BLaER1 treated with 17β-estradiol and CSF1 and Interleukin-3, amounts not matched to agents 10 nM and 100 nM (cell line): ENCODE results near the gene GPR153.

Source experiments
- H3K27ac ChIP-seq, 11 experiments: shearing (Covaris generic); formaldehyde crosslinking; 2 replicates each; pipeline ENCODE4 v1.8.1; 2022
- H3K27me3 ChIP-seq, 11 experiments: shearing (Covaris generic); formaldehyde crosslinking; 2 replicates each; pipeline ENCODE4 v1.8.1; 2022
- H3K36me3 ChIP-seq, 11 experiments: shearing (Covaris generic); formaldehyde crosslinking; 2 replicates each; pipeline ENCODE4 v1.8.1; 2022
- H3K4me1 ChIP-seq, 10 experiments: shearing (Covaris generic); formaldehyde crosslinking; 2 replicates each; pipeline ENCODE4 v1.8.1; 2022
- H3K4me2 ChIP-seq, 11 experiments: shearing (Covaris generic); formaldehyde crosslinking; 2 replicates each; pipeline ENCODE4 v1.8.1; 2022
- H3K4me3 ChIP-seq, 10 experiments: shearing (Covaris generic); formaldehyde crosslinking; 2 replicates each; pipeline ENCODE4 v1.8.1; 2022
- H3K9ac ChIP-seq, 11 experiments: shearing (Covaris generic); formaldehyde crosslinking; 2 replicates each; pipeline ENCODE4 v1.8.1; 2022
- H3K9me3 ChIP-seq, 11 experiments: shearing (Covaris generic); formaldehyde crosslinking; replicated peaks in 1 of 11; 2 replicates each; pipeline ENCODE4 v1.8.1; 2022
- H4K20me1 ChIP-seq, 11 experiments: shearing (Covaris generic); formaldehyde crosslinking; 2 replicates each; pipeline ENCODE4 v1.8.1; 2022
- Cebpa-rat ChIP-seq, 11 experiments: shearing (Covaris generic); IDR thresholded peaks; 2 replicates each; pipeline ENCODE4 v1.8.1; 2022

The GPR153 gene

DNA sequence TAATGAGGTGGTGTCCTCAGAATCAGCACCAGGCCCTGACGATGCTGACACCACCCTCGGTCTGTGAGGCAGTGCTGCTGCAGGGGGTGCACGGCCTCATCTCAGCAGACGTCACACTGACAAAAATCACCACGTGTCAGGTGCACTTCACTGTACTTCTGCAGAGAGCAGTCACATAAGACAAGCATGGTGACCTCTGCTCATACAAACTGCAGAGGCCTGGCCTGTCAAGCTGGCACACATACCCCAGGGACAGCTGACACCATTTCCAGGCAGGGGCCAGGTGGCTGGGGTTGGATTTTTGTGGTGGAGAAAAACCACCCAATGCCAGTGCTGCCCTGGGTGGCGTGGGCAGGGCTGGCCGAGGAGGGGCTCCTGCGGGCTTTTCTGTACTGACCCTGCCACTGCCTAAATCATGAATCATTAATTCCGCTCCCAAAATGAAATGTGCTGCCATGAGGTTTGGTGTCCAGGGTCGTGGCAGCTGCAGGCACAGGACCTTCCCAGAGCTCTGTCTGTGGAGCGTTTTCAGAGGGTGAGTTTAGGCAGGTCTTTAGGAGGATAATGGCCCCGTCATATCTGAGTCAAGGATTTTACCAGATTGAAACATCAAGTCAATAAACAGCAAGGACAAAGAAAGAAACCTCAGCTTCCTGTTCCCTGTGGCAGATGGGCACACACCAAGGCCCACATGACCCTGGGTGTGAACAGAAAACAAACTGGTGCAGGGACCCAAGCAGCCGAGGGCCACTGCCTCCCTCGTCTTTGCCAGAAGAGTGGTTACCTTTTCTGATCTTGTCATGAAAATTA is 33.4 kb upstream of the GPR153 start:
- peak overlapping the region in 10 of 11 experiments; percentile 45 to 75 (median 67); a peak in 20 of 22 replicates for H3K27ac ChIP-seq
- H3K4me1 ChIP-seq = peaks cover 53 to 67% (median 66%) of the 10 kb centered on the region in 10 experiments
- no peaks in the 10 kb centered on the region for H3K9me3 ChIP-seq
- H3K4me3 ChIP-seq = 0 out of 20 replicates have a peak overlapping the region, but pooled peaks of 1 of the 10 experiments have one; percentile 21
- 0 out of 22 replicates have a peak, but pooled peaks cover 0 to 10% (median 0%) of the 10 kb centered on the region in 11 experiments for H4K20me1 ChIP-seq
- peak overlapping the region in 9 of 11 experiments; percentile 4 to 57 (median 52); a peak in 14 of 22 replicates for H3K9ac ChIP-seq
- H3K36me3 ChIP-seq = peaks cover 0 to 24% (median 9%) of the 10 kb centered on the region in 11 experiments; a peak in 10 of 22 replicates
- TF ChIP-seq Cebpa-rat (IDR thresholded peaks at IDR 0.05) = no peak
- H3K4me2 ChIP-seq = peak overlapping the region; percentile 80 to 95 (median 89)
- H3K27me3 ChIP-seq = no peaks in the 10 kb centered on the region

DNA sequence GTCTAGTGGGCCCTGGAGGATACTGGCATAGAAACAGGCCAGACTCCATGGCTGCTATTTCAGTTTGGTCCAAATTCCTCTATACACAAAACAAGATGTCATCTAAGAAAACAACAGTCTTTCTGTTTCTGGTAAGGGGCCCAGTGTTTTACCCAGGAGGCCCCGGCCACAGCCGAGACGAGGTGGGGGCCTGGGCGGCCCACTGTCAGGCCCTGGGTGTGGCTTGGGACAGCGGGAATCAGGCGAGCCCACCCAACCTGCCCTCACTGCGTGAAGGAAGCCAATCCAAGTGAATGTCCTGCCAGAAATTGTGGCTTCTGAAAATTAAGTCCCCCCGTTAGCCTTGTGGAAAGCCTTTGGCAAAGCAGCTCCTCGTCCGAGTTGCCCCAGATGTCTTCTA is 31.2 kb upstream of the GPR153 start:
- H3K4me3 ChIP-seq = no peak overlapping the region
- H3K4me1 ChIP-seq = peaks cover 72 to 89% (median 84%) of the 10 kb centered on the region in 10 experiments
- no peaks in the 10 kb centered on the region for H3K27me3 ChIP-seq
- H3K9me3 ChIP-seq = no peaks in the 10 kb centered on the region
- H3K9ac ChIP-seq = peak overlapping the region in 9 of 11 experiments; percentile 55 to 73 (median 70); a peak in 15 of 22 replicates
- H3K27ac ChIP-seq = peak overlapping the region; percentile 64 to 90 (median 80); a peak in 19 of 22 replicates
- peaks cover 0 to 10% (median 0%) of the 10 kb centered on the region in 11 experiments; a peak in 1 of 22 replicates for H4K20me1 ChIP-seq
- peaks cover 0 to 26% (median 9%) of the 10 kb centered on the region in 11 experiments; a peak in 9 of 22 replicates for H3K36me3 ChIP-seq
- no peak for TF ChIP-seq Cebpa-rat (IDR thresholded peaks at IDR 0.05)
- peak overlapping the region; percentile 82 to 95 (median 91) for H3K4me2 ChIP-seq

GRCh38 chr1:6288665-6289064 is 27.8 kb upstream of the GPR153 start:
- peaks cover 0 to 18% (median 7%) of the 10 kb centered on the region in 11 experiments; a peak in 10 of 22 replicates for H3K36me3 ChIP-seq

GRCh38 chr1:6288026-6288425 is 27.1 kb upstream of the GPR153 start:
- Histone ChIP-seq H3K4me2 (peak overlapping the region; percentile 68 to 95 (median 91); a peak in 21 of 22 replicates), H3K27ac (peak overlapping the region in 5 of 11 experiments; percentile 25 to 76 (median 40); a peak in 8 of 22 replicates), H3K9me3 (no peaks in the 10 kb centered on the region), H3K27me3 (no peaks in the 10 kb centered on the region), H3K36me3 (peaks cover 0 to 12% (median under 1%) of the 10 kb centered on the region in 11 experiments; a peak in 8 of 22 replicates), H3K4me3 (no peak overlapping the region), H3K9ac (0 out of 22 replicates have a peak overlapping the region, but pooled peaks of 3 of the 11 experiments have one; percentile 8 to 32 (median 25)), H3K4me1 (peaks cover 51 to 82% (median 59%) of the 10 kb centered on the region in 10 experiments), H4K20me1 (peaks cover 0 to 19% (median 0%) of the 10 kb centered on the region in 11 experiments; a peak in 5 of 22 replicates)
- no peak for TF ChIP-seq Cebpa-rat (IDR thresholded peaks at IDR 0.05)

More at GRCh38 chr1:6288665-6289064, 27.8 kb upstream of the GPR153 start:
- no peaks in the 10 kb centered on the region for H3K9me3 ChIP-seq
- H3K27ac ChIP-seq = peak overlapping the region in 7 of 11 experiments; percentile 12 to 76 (median 38); a peak in 10 of 22 replicates
- 0 out of 22 replicates have a peak overlapping the region, but pooled peaks of 3 of the 11 experiments have one; percentile 2 to 25 (median 8) for H3K9ac ChIP-seq
- peaks cover 56 to 88% (median 66%) of the 10 kb centered on the region in 10 experiments for H3K4me1 ChIP-seq
- H3K4me3 ChIP-seq = no peak overlapping the region
- H3K4me2 ChIP-seq = peak overlapping the region; percentile 68 to 95 (median 91)
- TF ChIP-seq Cebpa-rat (IDR thresholded peaks at IDR 0.05) = no peak
- no peaks in the 10 kb centered on the region for H3K27me3 ChIP-seq
- peaks cover 0 to 19% (median 0%) of the 10 kb centered on the region in 11 experiments; a peak in 4 of 22 replicates for H4K20me1 ChIP-seq

DNA sequence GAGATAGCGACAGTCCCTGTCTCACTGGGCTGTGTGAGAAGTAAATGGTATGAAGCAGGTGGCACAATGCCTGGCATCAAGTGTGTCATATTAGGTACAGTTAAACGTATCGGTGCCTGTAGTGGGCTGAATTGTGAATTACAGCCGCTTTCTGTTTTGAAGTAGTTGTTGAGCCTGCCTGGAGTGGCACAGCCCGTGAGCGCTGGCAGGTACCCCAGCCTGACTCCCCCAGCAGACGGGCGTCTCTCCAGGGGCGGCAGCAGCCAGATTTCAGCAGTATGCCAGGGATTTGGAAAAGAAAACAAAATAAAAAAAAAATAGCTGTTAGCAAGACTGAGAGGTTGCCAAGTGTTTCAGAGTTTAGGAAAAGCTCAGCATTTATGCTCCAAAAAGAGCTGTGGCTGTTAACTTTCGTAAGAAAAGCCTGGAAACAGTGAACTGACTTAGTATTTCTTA is 26.6 kb upstream of the GPR153 start:
- no peaks in the 10 kb centered on the region for H3K9me3 ChIP-seq
- H3K27ac ChIP-seq = no peak overlapping the region
- H3K4me1 ChIP-seq = peaks cover 47 to 76% (median 56%) of the 10 kb centered on the region in 10 experiments
- no peak overlapping the region for H3K9ac ChIP-seq
- no peaks in the 10 kb centered on the region for H3K27me3 ChIP-seq
- peak overlapping the region in 3 of 11 experiments; percentile 86 to 95 (median 94); a peak in 4 of 22 replicates for H3K4me2 ChIP-seq
- H4K20me1 ChIP-seq = peaks cover 0 to 19% (median 0%) of the 10 kb centered on the region in 11 experiments; a peak in 7 of 22 replicates
- H3K36me3 ChIP-seq = peaks cover 0 to 10% (median 0%) of the 10 kb centered on the region in 11 experiments; a peak in 6 of 22 replicates
- TF ChIP-seq Cebpa-rat (IDR thresholded peaks at IDR 0.05) = no peak
- H3K4me3 ChIP-seq = no peak overlapping the region

DNA sequence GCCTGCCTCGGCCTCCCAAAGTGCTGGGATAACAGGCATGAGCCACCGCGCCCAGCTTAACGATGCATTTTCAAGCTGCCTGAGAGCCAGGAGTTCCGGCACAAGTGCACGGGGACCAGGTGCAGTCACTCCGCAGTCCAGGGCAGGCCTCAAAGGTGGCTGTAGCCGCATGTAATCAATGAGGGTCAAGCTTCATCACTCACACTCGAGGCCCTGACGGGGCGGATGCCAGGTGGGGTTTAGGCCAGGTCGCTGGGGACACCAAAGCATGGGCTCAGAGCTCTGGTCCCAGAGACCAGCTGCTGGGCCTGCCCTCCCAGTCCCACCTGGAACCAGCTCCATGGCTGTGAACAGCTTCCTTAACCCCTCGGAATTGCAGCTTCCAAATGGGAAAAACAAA is 26.1 kb upstream of the GPR153 start:
- H4K20me1 ChIP-seq = peaks cover 0 to 18% (median 0%) of the 10 kb centered on the region in 11 experiments; a peak in 7 of 22 replicates
- no peak overlapping the region for H3K27ac ChIP-seq
- TF ChIP-seq Cebpa-rat (IDR thresholded peaks at IDR 0.05) = no peak

GRCh38 chr1:6286266-6286665 is 25.4 kb upstream of the GPR153 start:
- Histone ChIP-seq H3K4me1 (peaks cover 41 to 73% (median 55%) of the 10 kb centered on the region in 10 experiments), H3K4me3 (no peak overlapping the region), H3K4me2 (no peak overlapping the region), H3K27me3 (no peaks in the 10 kb centered on the region), H3K27ac (no peak overlapping the region), H3K36me3 (peaks cover 0 to 10% (median 0%) of the 10 kb centered on the region in 11 experiments; a peak in 6 of 22 replicates), H3K9me3 (no peaks in the 10 kb centered on the region), H3K9ac (0 out of 22 replicates have a peak overlapping the region, but pooled peaks of 1 of the 11 experiments have one; percentile 29), H4K20me1 (peaks cover 0 to 16% (median 0%) of the 10 kb centered on the region in 11 experiments; a peak in 7 of 22 replicates)
- TF ChIP-seq Cebpa-rat (IDR thresholded peaks at IDR 0.05) = no peak

More for the DNA sequence above, 26.1 kb upstream of the GPR153 start:
- H3K9ac ChIP-seq = no peak overlapping the region
- peaks cover 0 to 10% (median 0%) of the 10 kb centered on the region in 11 experiments; a peak in 6 of 22 replicates for H3K36me3 ChIP-seq
- H3K27me3 ChIP-seq = no peaks in the 10 kb centered on the region
- H3K4me1 ChIP-seq = peaks cover 42 to 74% (median 56%) of the 10 kb centered on the region in 10 experiments
- H3K9me3 ChIP-seq = no peaks in the 10 kb centered on the region
- H3K4me2 ChIP-seq = no peak overlapping the region; a peak in 1 of 22 replicates
- no peak overlapping the region for H3K4me3 ChIP-seq

GRCh38 chr1:6285336-6285735 is 24.4 kb upstream of the GPR153 start:
- Histone ChIP-seq H3K27me3 (no peaks in the 10 kb centered on the region), H3K27ac (no peak overlapping the region), H3K4me2 (peak overlapping the region in 2 of 11 experiments; percentile 7; a peak in 2 of 22 replicates), H4K20me1 (peaks cover 0 to 25% (median 0%) of the 10 kb centered on the region in 11 experiments; a peak in 7 of 22 replicates), H3K4me1 (peaks cover 32 to 70% (median 52%) of the 10 kb centered on the region in 10 experiments), H3K4me3 (no peak overlapping the region), H3K9me3 (no peaks in the 10 kb centered on the region), H3K9ac (no peak overlapping the region), H3K36me3 (peaks cover 0 to 14% (median 6%) of the 10 kb centered on the region in 11 experiments; a peak in 7 of 22 replicates)
- TF ChIP-seq Cebpa-rat (IDR thresholded peaks at IDR 0.05) = no peak
